ENCODE data around the gene E2F1.

The E2F1 gene

DNA sequence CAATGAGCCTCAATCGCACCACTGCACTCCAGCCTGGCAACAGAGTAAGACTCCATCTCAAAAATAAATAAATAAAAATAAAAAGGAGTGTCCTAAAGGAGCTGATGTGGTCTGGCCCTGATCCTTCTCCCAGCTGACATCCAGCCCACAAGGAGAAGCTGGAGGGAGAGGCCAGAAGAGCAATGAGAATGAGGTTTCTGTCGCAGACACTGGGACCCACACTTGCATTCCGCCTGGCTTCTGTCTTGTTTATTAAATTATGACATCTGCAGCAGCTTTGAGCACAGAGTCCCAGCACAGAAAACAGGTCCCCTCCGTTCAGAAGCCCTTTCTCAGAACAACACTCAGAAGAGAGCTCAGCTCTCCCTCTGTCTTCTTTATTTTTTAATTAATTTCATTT, 10.3 kb upstream of the E2F1 start:
- H3K27me3 ChIP-seq (ENCODE audit: control insufficient read depth, insufficient read depth, low read length), result no peaks in the 10 kb centered on the region
- H3K4me1 ChIP-seq (ENCODE audit: control insufficient read depth, insufficient read depth, low read length), result peaks cover 9% of the 10 kb centered on the region
- H3K4me3 ChIP-seq (ENCODE audit: low read depth, low read length), result no peak overlapping the region
- no peak overlapping the region for H3K27ac ChIP-seq (ENCODE audit: low read depth, low read length)
- no peak overlapping the region for H3K9ac ChIP-seq (ENCODE audit: low read depth, low read length)
- no peaks in the 10 kb centered on the region; the same call in 1 of the 2 replicates for H3K9me3 ChIP-seq (ENCODE audit: control insufficient read depth, insufficient read depth, low read length)
- H3K36me3 ChIP-seq (ENCODE audit: control insufficient read depth, insufficient read depth, low read length), result no peaks in the 10 kb centered on the region

- Histone ChIP-seq H3K9ac (ENCODE audit: low read depth, low read length) (no peak overlapping the region), H3K36me3 (ENCODE audit: control insufficient read depth, insufficient read depth, low read length) (no peaks in the 10 kb centered on the region), H3K27ac (ENCODE audit: low read depth, low read length) (no peak overlapping the region), H3K27me3 (ENCODE audit: control insufficient read depth, insufficient read depth, low read length) (no peaks in the 10 kb centered on the region), H3K4me3 (ENCODE audit: low read depth, low read length) (no peak overlapping the region), H3K4me1 (ENCODE audit: control insufficient read depth, insufficient read depth, low read length) (peaks cover 9% of the 10 kb centered on the region), H3K9me3 (ENCODE audit: control insufficient read depth, insufficient read depth, low read length) (no peaks in the 10 kb centered on the region; the same call in 1 of the 2 replicates)
Observed at GRCh38 chr20:33694639-33695012, 8.4 kb upstream of the E2F1 start.

- no peaks in the 10 kb centered on the region; the same call in 1 of the 2 replicates for H3K9me3 ChIP-seq (ENCODE audit: control insufficient read depth, insufficient read depth, low read length)
- peaks cover 9% of the 10 kb centered on the region for H3K4me1 ChIP-seq (ENCODE audit: control insufficient read depth, insufficient read depth, low read length)
- H3K9ac ChIP-seq (ENCODE audit: low read depth, low read length), result no peak overlapping the region
- H3K36me3 ChIP-seq (ENCODE audit: control insufficient read depth, insufficient read depth, low read length), result no peaks in the 10 kb centered on the region
- H3K4me3 ChIP-seq (ENCODE audit: low read depth, low read length), result no peak overlapping the region
- H3K27ac ChIP-seq (ENCODE audit: low read depth, low read length), result no peak overlapping the region
- no peaks in the 10 kb centered on the region for H3K27me3 ChIP-seq (ENCODE audit: control insufficient read depth, insufficient read depth, low read length)
Observed at GRCh38 chr20:33693741-33694638, 7.8 kb upstream of the E2F1 start.

GRCh38 chr20:33693289-33693688, 7.1 kb upstream of the E2F1 start:
- Histone ChIP-seq H3K4me3 (ENCODE audit: low read depth, low read length) (no peak overlapping the region), H3K9me3 (ENCODE audit: control insufficient read depth, insufficient read depth, low read length) (no peaks in the 10 kb centered on the region), H3K4me1 (ENCODE audit: control insufficient read depth, insufficient read depth, low read length) (peaks cover 9% of the 10 kb centered on the region), H3K9ac (ENCODE audit: low read depth, low read length) (no peak overlapping the region), H3K27me3 (ENCODE audit: control insufficient read depth, insufficient read depth, low read length) (no peaks in the 10 kb centered on the region), H3K36me3 (ENCODE audit: control insufficient read depth, insufficient read depth, low read length) (no peaks in the 10 kb centered on the region), H3K27ac (ENCODE audit: low read depth, low read length) (no peak overlapping the region)

- H3K9me3 ChIP-seq (ENCODE audit: control insufficient read depth, insufficient read depth, low read length), result no peaks in the 10 kb centered on the region
- no peaks in the 10 kb centered on the region for H3K36me3 ChIP-seq (ENCODE audit: control insufficient read depth, insufficient read depth, low read length)
- no peak overlapping the region for H3K27ac ChIP-seq (ENCODE audit: low read depth, low read length)
- H3K27me3 ChIP-seq (ENCODE audit: control insufficient read depth, insufficient read depth, low read length), result no peaks in the 10 kb centered on the region; the same call in 1 of the 2 replicates
- H3K9ac ChIP-seq (ENCODE audit: low read depth, low read length), result no peak overlapping the region
- H3K4me3 ChIP-seq (ENCODE audit: low read depth, low read length), result no peak overlapping the region
- H3K4me1 ChIP-seq (ENCODE audit: control insufficient read depth, insufficient read depth, low read length), result peaks cover 15% of the 10 kb centered on the region
Observed at GRCh38 chr20:33689973-33690372, 3.8 kb upstream of the E2F1 start.

DNA sequence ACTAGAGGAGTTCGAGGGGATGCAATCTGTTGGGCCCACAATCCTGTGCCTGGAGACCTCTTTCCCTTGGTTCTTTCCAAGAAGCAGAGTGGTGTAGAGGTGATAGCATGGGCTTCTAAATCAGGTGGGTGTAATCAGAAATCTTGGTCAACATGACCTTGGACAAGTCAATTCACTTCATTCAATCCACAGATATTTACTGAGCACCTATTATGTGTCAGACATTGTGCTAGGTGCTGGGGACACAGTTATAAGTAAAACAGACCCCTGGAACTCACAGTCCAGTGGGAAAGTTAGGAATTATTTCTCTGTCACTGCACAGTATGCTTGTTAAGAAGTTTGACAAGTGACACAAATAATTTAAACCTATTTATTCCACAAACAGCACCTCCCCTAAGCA, 3.3 kb upstream of the E2F1 start:
- H3K27me3 ChIP-seq (ENCODE audit: control insufficient read depth, insufficient read depth, low read length), result no peaks in the 10 kb centered on the region; the same call in 1 of the 2 replicates
- no peak overlapping the region for H3K9ac ChIP-seq (ENCODE audit: low read depth, low read length)
- H3K9me3 ChIP-seq (ENCODE audit: control insufficient read depth, insufficient read depth, low read length), result no peaks in the 10 kb centered on the region
- peaks cover 18% of the 10 kb centered on the region for H3K4me1 ChIP-seq (ENCODE audit: control insufficient read depth, insufficient read depth, low read length)
- no peak overlapping the region for H3K4me3 ChIP-seq (ENCODE audit: low read depth, low read length)
- H3K36me3 ChIP-seq (ENCODE audit: control insufficient read depth, insufficient read depth, low read length), result no peaks in the 10 kb centered on the region
- H3K27ac ChIP-seq (ENCODE audit: low read depth, low read length), result no peak overlapping the region

DNA sequence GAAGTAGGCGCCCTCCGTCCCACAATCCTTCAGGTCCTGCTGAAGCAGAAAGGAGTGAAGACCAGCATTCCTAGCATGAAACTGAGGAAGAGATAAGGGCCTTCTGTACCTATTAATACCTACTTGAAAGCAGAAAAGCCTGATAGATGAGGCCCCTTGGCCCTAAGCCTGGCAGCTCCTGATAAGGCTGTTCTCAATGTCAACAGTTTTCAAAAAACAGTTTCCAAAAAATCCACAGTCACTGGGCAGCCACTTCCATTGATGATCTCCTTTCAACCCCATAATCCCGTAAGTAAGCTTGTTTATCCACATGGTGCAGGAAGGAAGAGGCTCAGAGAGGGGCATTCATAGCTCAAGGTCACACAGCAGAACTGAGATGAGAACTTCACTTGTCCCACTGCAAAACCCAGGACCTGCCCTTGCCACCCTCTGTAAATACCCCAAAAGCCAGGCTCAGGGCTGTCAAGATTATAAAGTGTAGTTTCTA, 2.8 kb upstream of the E2F1 start:
- Histone ChIP-seq H3K4me1 (ENCODE audit: control insufficient read depth, insufficient read depth, low read length) (peaks cover 18% of the 10 kb centered on the region), H3K27me3 (ENCODE audit: control insufficient read depth, insufficient read depth, low read length) (no peaks in the 10 kb centered on the region; the same call in 1 of the 2 replicates), H3K9ac (ENCODE audit: low read depth, low read length) (no peak overlapping the region), H3K9me3 (ENCODE audit: control insufficient read depth, insufficient read depth, low read length) (no peaks in the 10 kb centered on the region), H3K27ac (ENCODE audit: low read depth, low read length) (no peak overlapping the region), H3K4me3 (ENCODE audit: low read depth, low read length) (no peak overlapping the region), H3K36me3 (ENCODE audit: control insufficient read depth, insufficient read depth, low read length) (no peaks in the 10 kb centered on the region)

DNA sequence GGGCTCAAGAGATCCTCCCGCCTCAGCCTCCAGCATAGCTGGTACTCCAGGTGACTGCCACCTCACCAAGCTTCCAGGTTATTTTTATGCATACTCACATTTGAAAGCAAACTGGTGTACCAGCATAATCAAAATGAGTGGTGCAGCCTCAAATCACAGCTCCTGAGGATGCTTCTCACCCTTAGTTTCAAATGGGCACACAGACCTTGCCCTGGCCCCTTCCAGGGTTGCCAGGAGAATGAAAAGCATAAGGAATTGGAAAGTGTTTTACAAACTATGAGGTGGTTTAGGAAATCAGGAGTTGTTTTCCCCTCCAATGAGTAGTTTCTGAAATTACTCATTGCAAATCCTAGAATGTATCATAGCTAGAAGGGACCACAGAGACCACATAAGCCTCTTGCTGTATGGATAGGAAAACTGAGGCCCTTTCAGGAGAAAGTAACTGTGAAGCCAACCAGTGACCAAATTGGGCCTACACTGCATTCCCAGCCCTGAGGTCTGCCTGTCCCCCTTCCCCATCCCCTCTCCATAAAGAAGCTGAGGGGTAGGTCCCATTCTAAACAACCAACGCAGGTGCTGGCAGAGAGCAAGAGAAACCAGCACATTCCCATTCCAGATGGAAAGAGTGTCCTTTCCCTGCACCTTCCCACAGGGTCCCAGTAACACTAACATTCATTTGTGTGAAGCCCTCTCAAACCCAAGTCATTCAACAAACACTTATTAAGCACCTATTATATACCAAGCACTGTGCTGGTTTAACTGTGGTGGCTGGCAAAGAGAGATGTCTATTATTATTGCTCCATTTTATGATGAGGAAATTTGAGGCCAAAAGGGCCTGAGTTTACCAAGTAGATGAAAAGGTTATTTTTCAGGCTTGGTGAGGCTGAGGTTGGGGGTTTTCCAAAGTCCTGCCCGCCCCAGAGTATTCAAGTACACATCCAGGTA, 2.1 kb upstream of the E2F1 start:
- no peak overlapping the region for H3K9ac ChIP-seq (ENCODE audit: low read depth, low read length)
- no peaks in the 10 kb centered on the region; the same call in 1 of the 2 replicates for H3K27me3 ChIP-seq (ENCODE audit: control insufficient read depth, insufficient read depth, low read length)
- no peak overlapping the region for H3K27ac ChIP-seq (ENCODE audit: low read depth, low read length)
- no peak overlapping the region for H3K4me3 ChIP-seq (ENCODE audit: low read depth, low read length)
- H3K4me1 ChIP-seq (ENCODE audit: control insufficient read depth, insufficient read depth, low read length), result peaks cover 14% of the 10 kb centered on the region
- no peaks in the 10 kb centered on the region for H3K9me3 ChIP-seq (ENCODE audit: control insufficient read depth, insufficient read depth, low read length)
- H3K36me3 ChIP-seq (ENCODE audit: control insufficient read depth, insufficient read depth, low read length), result no peaks in the 10 kb centered on the region

DNA sequence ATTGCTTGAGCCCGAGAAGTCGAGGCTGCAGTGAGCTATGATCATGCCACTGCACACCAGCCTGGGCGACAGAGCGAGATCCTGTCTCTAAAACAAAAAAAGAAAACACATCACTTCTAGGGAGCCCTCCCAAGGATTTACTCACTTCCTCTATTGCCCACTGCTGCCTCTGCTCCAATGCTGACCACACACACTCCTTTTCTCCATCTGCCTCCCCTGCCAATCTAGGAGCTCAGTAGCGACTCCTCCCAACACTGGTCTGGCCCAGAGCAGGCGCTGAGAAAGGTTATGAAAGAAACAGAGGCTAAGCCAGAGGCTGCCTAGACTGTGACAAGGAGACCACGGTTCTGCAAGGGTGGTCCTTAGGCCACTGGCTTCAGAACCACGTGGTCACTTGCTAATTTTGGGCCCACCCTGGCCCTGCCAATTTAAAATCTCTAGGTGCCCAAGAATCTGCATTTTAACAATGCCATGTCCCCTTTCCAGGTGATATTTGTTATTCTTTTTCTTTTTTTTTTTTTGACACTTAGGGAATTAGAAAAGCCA, 1.3 kb upstream of the E2F1 start:
- Histone ChIP-seq H3K36me3 (ENCODE audit: control insufficient read depth, insufficient read depth, low read length) (no peaks in the 10 kb centered on the region; the same call in 1 of the 2 replicates), H3K4me3 (ENCODE audit: low read depth, low read length) (no peak overlapping the region), H3K9me3 (ENCODE audit: control insufficient read depth, insufficient read depth, low read length) (no peaks in the 10 kb centered on the region), H3K9ac (ENCODE audit: low read depth, low read length) (no peak overlapping the region), H3K27ac (ENCODE audit: low read depth, low read length) (no peak overlapping the region), H3K4me1 (ENCODE audit: control insufficient read depth, insufficient read depth, low read length) (peaks cover 14% of the 10 kb centered on the region), H3K27me3 (ENCODE audit: control insufficient read depth, insufficient read depth, low read length) (no peaks in the 10 kb centered on the region; the same call in 1 of the 2 replicates)

DNA sequence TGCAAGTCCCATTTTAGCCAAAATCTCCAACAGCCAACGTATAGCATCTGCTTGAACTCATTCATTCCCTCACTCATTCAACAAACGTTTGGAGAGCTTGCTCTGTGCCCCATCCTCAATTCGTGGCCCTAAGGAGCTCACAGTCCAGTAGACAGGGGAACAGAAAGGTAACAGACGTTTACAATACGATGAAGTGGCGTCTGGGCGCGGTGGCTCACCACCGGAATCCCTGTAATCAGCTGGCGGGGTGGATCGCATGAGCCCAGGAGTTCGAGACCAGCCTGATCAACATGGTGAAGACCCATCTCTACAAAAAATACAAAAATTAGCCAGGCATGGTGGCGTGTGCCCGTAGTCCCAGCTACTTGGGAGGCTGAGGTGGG, 790 bp upstream of the E2F1 start:
- peak overlapping the region; percentile 35 for H3K27ac ChIP-seq (ENCODE audit: low read depth, low read length)
- H3K27me3 ChIP-seq (ENCODE audit: control insufficient read depth, insufficient read depth, low read length), result no peaks in the 10 kb centered on the region; the same call in 1 of the 2 replicates
- no peaks in the 10 kb centered on the region for H3K9me3 ChIP-seq (ENCODE audit: control insufficient read depth, insufficient read depth, low read length)
- no peaks in the 10 kb centered on the region; the same call in 1 of the 2 replicates for H3K36me3 ChIP-seq (ENCODE audit: control insufficient read depth, insufficient read depth, low read length)
- peaks cover 14% of the 10 kb centered on the region for H3K4me1 ChIP-seq (ENCODE audit: control insufficient read depth, insufficient read depth, low read length)
- no peak overlapping the region for H3K9ac ChIP-seq (ENCODE audit: low read depth, low read length)
- H3K4me3 ChIP-seq (ENCODE audit: low read depth, low read length), result peak overlapping the region; percentile 51; the same call in 1 of the 2 replicates

Data from HUES48 (cell line).